Activated CD8-positive, alpha-beta memory T cell treated with anti-CD3 and anti-CD28 coated beads, Interleukin-2, amount 50 U/mL, for 24 hours (primary cell): ENCODE results near the gene GDF7.

ENCODE experiments used
- DNase-seq: peaks from one replicate; pipeline ENCODE4 v3.0.0-alpha.2; 2020; ENCODE audit errors: extremely low read depth

The GDF7 gene

GRCh38 chr2:20661421-20662307, 5.3 kb upstream of the GDF7 start:
- DNase-seq: peak; percentile 23

- DNase-seq: no peak
Measured at GRCh38 chr2:20662308-20662937, 4.5 kb upstream of the GDF7 start.

GRCh38 chr2:20663196-20664070, 3.5 kb upstream of the GDF7 start:
- DNase-seq: no peak

- DNase-seq: no peak
Measured at GRCh38 chr2:20664071-20664390, 2.9 kb upstream of the GDF7 start.

GRCh38 chr2:20664431-20665242, 2.3 kb upstream of the GDF7 start:
- no peak for DNase-seq

- no peak for DNase-seq
Measured at GRCh38 chr2:20665243-20666004, 1.5 kb upstream of the GDF7 start.

- DNase-seq: no peak
Measured at GRCh38 chr2:20666005-20666303, 990 bp upstream of the GDF7 start.

GRCh38 chr2:20667151-20667530, 197 bp downstream of the GDF7 start:
- no peak for DNase-seq

- DNase-seq: no peak
Measured at GRCh38 chr2:20667531-20668401, 822 bp downstream of the GDF7 start.

GRCh38 chr2:20668451-20668850, 1.5 kb downstream of the GDF7 start:
- no peak for DNase-seq

GRCh38 chr2:20668871-20669475, 2.0 kb downstream of the GDF7 start:
- no peak for DNase-seq

- DNase-seq: no peak
Measured at GRCh38 chr2:20669562-20670314, 2.8 kb downstream of the GDF7 start.

GRCh38 chr2:20670315-20671035, 3.5 kb downstream of the GDF7 start:
- DNase-seq: no peak

GRCh38 chr2:20671036-20671735, 4.2 kb downstream of the GDF7 start:
- no peak for DNase-seq

GRCh38 chr2:20671736-20672080, 4.8 kb downstream of the GDF7 start:
- DNase-seq: no peak

GRCh38 chr2:20672201-20672951, 5.4 kb downstream of the GDF7 start:
- DNase-seq: no peak

GRCh38 chr2:20673686-20674308, 6.9 kb downstream of the GDF7 start:
- no peak for DNase-seq
